Measurements from ENCODE around the gene VPS54.
"Not testable (repeated sequence)": the region's sequence is repeated elsewhere in the genome, so short reads cannot be mapped to it uniquely, and the experiment has no call there.

Gene VPS54

GRCh38 chr2:63855418-63856302, 163.6 kb downstream of the VPS54 start:
- no peak for DNase-seq (ENCODE audit: low read depth)
- TF ChIP-seq CTCF (conservative IDR thresholded peaks at IDR 0.05; ENCODE audit: low read length): no peak
- H3K4me3 ChIP-seq (ENCODE audit: low read length): no peak overlapping the region

- DNase-seq (ENCODE audit: low read depth): peak; percentile 27
- H3K4me3 ChIP-seq (ENCODE audit: low read length): no peak overlapping the region
- no peak for TF ChIP-seq CTCF (conservative IDR thresholded peaks at IDR 0.05; ENCODE audit: low read length)
These were observed 165.5 kb downstream of the VPS54 start for GRCh38 chr2:63853527-63854310.

GRCh38 chr2:63851691-63852311, 167.4 kb downstream of the VPS54 start:
- no peak overlapping the region for H3K4me3 ChIP-seq (ENCODE audit: low read length)
- no peak for DNase-seq (ENCODE audit: low read depth)

GRCh38 chr2:63850649-63851048, 168.6 kb downstream of the VPS54 start:
- no peak for DNase-seq (ENCODE audit: low read depth)
- TF ChIP-seq CTCF (conservative IDR thresholded peaks at IDR 0.05; ENCODE audit: low read length): no peak
- no peak overlapping the region for H3K4me3 ChIP-seq (ENCODE audit: low read length)

More at GRCh38 chr2:63851691-63852311, 167.4 kb downstream of the VPS54 start:
- no peak for TF ChIP-seq CTCF (conservative IDR thresholded peaks at IDR 0.05; ENCODE audit: low read length)

GRCh38 chr2:63850204-63850571, 169.0 kb downstream of the VPS54 start:
- DNase-seq (ENCODE audit: low read depth): no peak
- TF ChIP-seq CTCF (conservative IDR thresholded peaks at IDR 0.05; ENCODE audit: low read length): no peak
- no peak overlapping the region for H3K4me3 ChIP-seq (ENCODE audit: low read length)

- peak overlapping the region; percentile 21 for H3K4me3 ChIP-seq (ENCODE audit: low read length)
- DNase-seq (ENCODE audit: low read depth): peak; percentile 88
- TF ChIP-seq CTCF (conservative IDR thresholded peaks at IDR 0.05; ENCODE audit: low read length): no peak
These were observed 169.6 kb downstream of the VPS54 start for GRCh38 chr2:63849381-63850203.

- DNase-seq (ENCODE audit: low read depth); H3K4me3 ChIP-seq (ENCODE audit: low read length): not testable (repeated sequence)
These were observed 171.7 kb downstream of the VPS54 start for GRCh38 chr2:63847571-63847970.

All from AG10803 (cell line).